ENCODE data around the gene TRPV4.

Gene TRPV4

GRCh38 chr12:109880043-109880931 lies 47.1 kb upstream of the TRPV4 start, which contains the start of gene GLTP (continued):
- TF ChIP-seq ZNF707 (tag by site-specific recombination; IDR thresholded peaks at IDR 0.05) (no peak), REST (tag by site-specific recombination; IDR thresholded peaks at IDR 0.05) (no peak), TCF7L2 (IDR thresholded peaks at IDR 0.05; ENCODE audit: borderline replicate concordance, low read depth, low read length) (no peak), GLI2 (tag by site-specific recombination; IDR thresholded peaks at IDR 0.05; ENCODE audit: borderline replicate concordance, low read depth) (no peak), ZNF174 (tag by site-specific recombination; IDR thresholded peaks at IDR 0.05) (no peak), ZNF404 (tag by site-specific recombination; IDR thresholded peaks at IDR 0.05) (no peak), BCL11A (tag by site-specific recombination; IDR thresholded peaks at IDR 0.05; ENCODE audit: low read depth) (no peak), ZSCAN4 (tag by site-specific recombination; IDR thresholded peaks at IDR 0.05) (no peak), ZNF292 (tag by site-specific recombination; IDR thresholded peaks at IDR 0.05; ENCODE audit: borderline replicate concordance, low read depth) (no peak), ZNF664 (tag by site-specific recombination; IDR thresholded peaks at IDR 0.05) (no peak; the same call in 1 of the 2 replicates), ZBTB26 (tag by site-specific recombination; optimal IDR thresholded peaks at IDR 0.05) (peak; percentile 51), ZSCAN18 (tag by site-specific recombination; IDR thresholded peaks at IDR 0.05) (no peak), ZNF48 (tag by site-specific recombination; IDR thresholded peaks at IDR 0.05) (no peak), ZNF621 (tag by site-specific recombination; IDR thresholded peaks at IDR 0.05) (no peak), ZNF133 (tag by site-specific recombination; IDR thresholded peaks at IDR 0.05) (0 out of 2 replicates have a peak, but pooled peaks have one; percentile 11), ZNF112 (tag by site-specific recombination; IDR thresholded peaks at IDR 0.05) (no peak), ZNF155 (tag by site-specific recombination; IDR thresholded peaks at IDR 0.05) (no peak), ZBTB7A (tag by site-specific recombination; IDR thresholded peaks at IDR 0.05; ENCODE audit: low read depth) (peak; percentile 59; the same call in 1 of the 2 replicates), ZNF843 (tag by site-specific recombination; IDR thresholded peaks at IDR 0.05) (no peak), ZNF426 (tag by site-specific recombination; IDR thresholded peaks at IDR 0.05) (no peak), ZBTB21 (tag by site-specific recombination; IDR thresholded peaks at IDR 0.05) (0 out of 2 replicates have a peak, but pooled peaks have one; percentile 27), ZNF24 (tag by site-specific recombination; IDR thresholded peaks at IDR 0.05) (no peak), ZSCAN23 (tag by site-specific recombination; IDR thresholded peaks at IDR 0.05) (0 out of 2 replicates have a peak, but pooled peaks have one; percentile 53), SP3 (tag by site-specific recombination; IDR thresholded peaks at IDR 0.05) (peak; percentile 31; the same call in 1 of the 2 replicates), ZNF18 (tag by site-specific recombination; IDR thresholded peaks at IDR 0.05) (no peak), ZNF121 (tag by site-specific recombination; IDR thresholded peaks at IDR 0.05) (no peak), SP7 (tag by site-specific recombination; IDR thresholded peaks at IDR 0.05) (0 out of 2 replicates have a peak, but pooled peaks have one; percentile 37), KLF17 (tag by site-specific recombination; IDR thresholded peaks at IDR 0.05) (0 out of 2 replicates have a peak, but pooled peaks have one; percentile 41)
